Measurements from ENCODE around the gene ICOS.

DNA sequence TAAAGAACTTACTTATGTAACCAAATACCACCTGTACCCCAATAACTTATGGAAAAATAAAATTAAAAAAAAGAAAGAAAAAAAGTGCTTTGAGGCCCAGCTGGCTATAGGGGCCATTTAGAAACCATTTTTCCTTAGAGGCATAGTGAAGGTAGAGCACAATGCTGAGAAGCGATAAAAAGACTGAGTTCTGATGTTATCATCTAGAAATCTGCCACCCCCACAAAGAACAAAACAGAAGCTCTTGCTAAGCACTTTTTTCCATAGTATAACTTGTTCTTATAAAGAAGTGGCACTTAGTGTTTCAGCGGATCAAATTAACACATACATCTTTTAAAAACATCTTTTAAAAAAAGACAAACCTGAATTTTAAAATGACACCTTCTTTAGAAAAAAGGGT, 51.4 kb downstream of the ICOS start:
- TF ChIP-seq, protein P1, sequence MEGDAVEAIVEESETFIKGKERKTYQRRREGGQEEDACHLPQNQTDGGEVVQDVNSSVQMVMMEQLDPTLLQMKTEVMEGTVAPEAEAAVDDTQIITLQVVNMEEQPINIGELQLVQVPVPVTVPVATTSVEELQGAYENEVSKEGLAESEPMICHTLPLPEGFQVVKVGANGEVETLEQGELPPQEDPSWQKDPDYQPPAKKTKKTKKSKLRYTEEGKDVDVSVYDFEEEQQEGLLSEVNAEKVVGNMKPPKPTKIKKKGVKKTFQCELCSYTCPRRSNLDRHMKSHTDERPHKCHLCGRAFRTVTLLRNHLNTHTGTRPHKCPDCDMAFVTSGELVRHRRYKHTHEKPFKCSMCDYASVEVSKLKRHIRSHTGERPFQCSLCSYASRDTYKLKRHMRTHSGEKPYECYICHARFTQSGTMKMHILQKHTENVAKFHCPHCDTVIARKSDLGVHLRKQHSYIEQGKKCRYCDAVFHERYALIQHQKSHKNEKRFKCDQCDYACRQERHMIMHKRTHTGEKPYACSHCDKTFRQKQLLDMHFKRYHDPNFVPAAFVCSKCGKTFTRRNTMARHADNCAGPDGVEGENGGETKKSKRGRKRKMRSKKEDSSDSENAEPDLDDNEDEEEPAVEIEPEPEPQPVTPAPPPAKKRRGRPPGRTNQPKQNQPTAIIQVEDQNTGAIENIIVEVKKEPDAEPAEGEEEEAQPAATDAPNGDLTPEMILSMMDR (IDR thresholded peaks at IDR 0.05; ENCODE audit: low read length): no peak
- TF ChIP-seq EZH2 (optimal IDR thresholded peaks at IDR 0.05; ENCODE audit: low read depth, low read length): no peak

Data from MM.1S (cell line).